ENCODE data around the gene KDF1. TPM values are rescaled to one million over a fixed set of nuclear protein-coding genes. Genes with fewer than 3 reads are reported as not detected.
"Not testable (repeated sequence)": the region's sequence is repeated elsewhere in the genome, so short reads cannot be mapped to it uniquely, and the experiment has no call there.

KDF1 gene
- total RNA-seq, 1 donor from 2014 or later = 7.4 TPM

DNA sequence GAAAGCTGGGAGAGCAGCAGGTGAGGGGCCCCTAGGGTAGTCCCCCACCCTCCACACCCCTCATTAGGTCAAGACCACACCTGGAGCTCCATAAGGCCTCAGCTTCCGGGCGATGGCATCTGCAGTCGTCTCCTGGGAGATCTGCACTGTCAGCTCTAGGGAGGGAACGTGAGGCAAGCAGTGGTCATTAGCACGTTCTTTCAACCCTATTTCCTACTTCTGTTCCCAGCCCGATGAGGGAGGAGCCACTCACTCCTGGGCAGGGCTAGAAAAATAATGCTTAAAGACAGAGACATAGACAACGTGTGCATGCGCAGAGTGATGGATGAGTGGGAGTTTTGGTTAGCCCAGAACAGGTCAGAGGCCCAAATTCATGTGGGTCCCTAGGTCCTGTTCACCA, 9.7 kb downstream of the KDF1 start:
- H3K27ac ChIP-seq = no peak overlapping the region
- no peak for DNase-seq (ENCODE audit: extremely low spot score in 2 of 2)
- intact Hi-C loops (cut with DNase I) = no loop called here
- peaks cover 7% of the 10 kb centered on the region for H3K4me1 ChIP-seq
- H3K27me3 ChIP-seq = no peaks in the 10 kb centered on the region
- no peaks in the 10 kb centered on the region for H3K9me3 ChIP-seq
- H3K36me3 ChIP-seq = peaks cover 0 to 15% of the 10 kb centered on the region in 2 donors
- no peak overlapping the region for H3K4me3 ChIP-seq
- TF ChIP-seq POLR2A (IDR thresholded peaks at IDR 0.05) (no peak), POLR2AphosphoS5 (IDR thresholded peaks at IDR 0.05; ENCODE audit: insufficient read depth in 1 of 2, low read depth in 1 of 2) (no peak)
- TF ChIP-seq, protein P1, sequence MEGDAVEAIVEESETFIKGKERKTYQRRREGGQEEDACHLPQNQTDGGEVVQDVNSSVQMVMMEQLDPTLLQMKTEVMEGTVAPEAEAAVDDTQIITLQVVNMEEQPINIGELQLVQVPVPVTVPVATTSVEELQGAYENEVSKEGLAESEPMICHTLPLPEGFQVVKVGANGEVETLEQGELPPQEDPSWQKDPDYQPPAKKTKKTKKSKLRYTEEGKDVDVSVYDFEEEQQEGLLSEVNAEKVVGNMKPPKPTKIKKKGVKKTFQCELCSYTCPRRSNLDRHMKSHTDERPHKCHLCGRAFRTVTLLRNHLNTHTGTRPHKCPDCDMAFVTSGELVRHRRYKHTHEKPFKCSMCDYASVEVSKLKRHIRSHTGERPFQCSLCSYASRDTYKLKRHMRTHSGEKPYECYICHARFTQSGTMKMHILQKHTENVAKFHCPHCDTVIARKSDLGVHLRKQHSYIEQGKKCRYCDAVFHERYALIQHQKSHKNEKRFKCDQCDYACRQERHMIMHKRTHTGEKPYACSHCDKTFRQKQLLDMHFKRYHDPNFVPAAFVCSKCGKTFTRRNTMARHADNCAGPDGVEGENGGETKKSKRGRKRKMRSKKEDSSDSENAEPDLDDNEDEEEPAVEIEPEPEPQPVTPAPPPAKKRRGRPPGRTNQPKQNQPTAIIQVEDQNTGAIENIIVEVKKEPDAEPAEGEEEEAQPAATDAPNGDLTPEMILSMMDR (IDR thresholded peaks at IDR 0.05) = no peak

DNA sequence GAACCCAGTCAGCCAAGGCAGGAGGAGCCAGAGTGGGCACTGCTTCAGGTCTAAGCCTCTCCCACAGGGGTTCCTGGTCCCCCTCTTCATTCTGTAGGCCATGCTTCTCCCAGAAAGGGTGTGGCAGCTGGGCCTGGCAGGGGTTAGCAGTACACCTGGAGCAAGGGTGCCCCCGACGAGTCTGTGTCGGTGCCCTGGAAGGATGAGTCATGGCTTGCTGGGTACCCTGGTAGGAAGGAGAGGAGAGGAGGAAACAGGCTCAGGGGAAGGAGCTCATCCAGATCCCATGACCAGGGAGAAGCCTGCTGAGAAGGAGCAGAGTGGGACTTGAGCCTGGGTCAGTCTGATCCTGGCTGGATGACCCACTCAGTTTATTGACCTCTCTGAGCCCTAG, 10.3 kb downstream of the KDF1 start:
- Histone ChIP-seq H3K27me3 (no peaks in the 10 kb centered on the region), H3K9me3 (no peaks in the 10 kb centered on the region), H3K36me3 (peaks cover 0 to 22% of the 10 kb centered on the region in 2 donors), H3K27ac (no peak overlapping the region), H3K4me1 (peaks cover 7% of the 10 kb centered on the region), H3K4me3 (no peak overlapping the region)
- TF ChIP-seq, protein P1 (IDR thresholded peaks at IDR 0.05) = no peak
- TF ChIP-seq POLR2A (IDR thresholded peaks at IDR 0.05) = no peak
- no peak for TF ChIP-seq POLR2AphosphoS5 (IDR thresholded peaks at IDR 0.05; ENCODE audit: insufficient read depth in 1 of 2, low read depth in 1 of 2)
- intact Hi-C loops (cut with DNase I) = no loop called here
- DNase-seq (ENCODE audit: extremely low spot score in 2 of 2) = no peak

DNA sequence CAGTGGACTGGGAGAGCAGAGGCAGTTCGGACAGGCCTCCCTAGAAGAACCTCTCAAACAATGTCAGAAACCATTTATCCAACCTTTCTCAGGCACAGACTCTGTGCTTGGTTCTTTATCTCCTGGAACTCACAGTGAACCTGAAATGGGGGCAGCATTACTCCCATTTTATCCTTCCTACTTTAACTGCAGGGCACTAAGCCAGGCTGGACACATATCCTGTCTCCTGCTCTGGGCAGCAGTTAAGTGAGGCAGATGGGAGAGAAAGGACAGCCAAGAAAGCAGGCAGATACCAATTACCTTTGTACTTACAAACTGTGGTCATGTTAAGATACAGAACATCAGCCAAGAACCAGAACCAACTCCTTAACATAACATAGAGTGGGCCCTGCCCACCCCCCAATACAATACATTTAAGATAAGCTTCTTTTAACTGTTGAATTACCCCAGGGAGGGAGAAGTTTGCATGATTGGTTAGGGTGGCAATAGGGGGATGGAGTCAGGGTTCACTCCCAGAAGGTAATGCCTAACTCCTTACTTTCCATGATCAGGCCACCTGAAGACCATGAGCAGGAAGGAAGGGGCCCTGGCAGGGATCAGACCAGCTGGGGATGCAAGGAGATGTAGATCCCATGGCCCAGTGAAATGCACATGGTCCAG, 10.9 kb downstream of the KDF1 start:
- Histone ChIP-seq H3K9me3 (no peaks in the 10 kb centered on the region), H3K36me3 (peaks cover 0 to 27% of the 10 kb centered on the region in 2 donors), H3K27ac (no peak overlapping the region), H3K4me1 (peaks cover 7% of the 10 kb centered on the region), H3K4me3 (no peak overlapping the region), H3K27me3 (no peaks in the 10 kb centered on the region)
- intact Hi-C loops (cut with DNase I) = no loop called here
- DNase-seq (ENCODE audit: extremely low spot score in 2 of 2) = no peak
- TF ChIP-seq, protein P1 (IDR thresholded peaks at IDR 0.05) = no peak
- TF ChIP-seq POLR2AphosphoS5 (IDR thresholded peaks at IDR 0.05; ENCODE audit: insufficient read depth in 1 of 2, low read depth in 1 of 2) (no peak), POLR2A (IDR thresholded peaks at IDR 0.05) (no peak)

DNA sequence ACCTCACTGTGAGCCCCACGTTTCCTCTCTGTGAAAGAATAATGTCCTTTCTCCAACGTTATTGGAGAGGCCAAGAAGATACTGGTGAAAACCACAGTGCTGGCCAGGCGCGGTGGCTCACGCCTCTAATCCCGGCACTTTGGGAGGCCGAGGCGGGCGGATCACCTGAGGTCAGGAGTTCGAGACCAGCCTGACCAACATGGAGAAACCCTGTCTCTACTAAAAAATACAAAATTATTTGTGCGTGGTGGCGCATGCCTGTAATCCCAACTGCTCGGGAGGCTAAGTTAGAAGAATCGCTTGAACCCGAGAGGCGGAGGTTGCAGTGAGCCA, 11.6 kb downstream of the KDF1 start:
- intact Hi-C loops (cut with DNase I); H3K27me3 ChIP-seq; DNase-seq (ENCODE audit: extremely low spot score in 2 of 2); H3K27ac ChIP-seq; H3K4me1 ChIP-seq; H3K9me3 ChIP-seq; H3K4me3 ChIP-seq: not testable (repeated sequence)
- H3K36me3 ChIP-seq = peaks cover 0 to 34% of the 10 kb centered on the region in 2 donors

DNA sequence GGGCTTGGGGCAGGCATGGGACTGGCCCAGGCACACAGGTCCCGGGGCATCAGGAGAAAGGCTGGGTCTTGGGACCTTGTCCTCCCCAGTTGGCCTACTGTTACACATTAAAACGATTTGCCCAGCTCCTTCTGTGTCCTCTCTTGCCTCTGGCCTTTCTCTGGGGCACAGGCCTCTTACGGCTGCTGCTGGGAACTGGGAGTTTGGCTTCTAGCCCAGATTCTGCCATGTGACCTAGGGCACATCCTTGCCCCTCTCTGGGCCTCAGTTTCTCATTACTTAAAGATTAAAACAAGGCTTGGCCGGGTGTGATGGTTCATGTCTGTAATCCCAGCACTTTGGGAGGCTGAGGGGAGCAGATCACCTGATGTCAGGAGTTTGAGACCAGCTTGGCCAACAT, 14.0 kb downstream of the KDF1 start:
- Histone ChIP-seq H3K27ac (no peak overlapping the region), H3K36me3 (peaks cover 0 to 59% of the 10 kb centered on the region in 2 donors), H3K27me3 (no peaks in the 10 kb centered on the region), H3K4me1 (peaks cover 7% of the 10 kb centered on the region), H3K9me3 (no peaks in the 10 kb centered on the region), H3K4me3 (no peak overlapping the region)
- TF ChIP-seq POLR2A (IDR thresholded peaks at IDR 0.05) = no peak
- no peak for TF ChIP-seq POLR2AphosphoS5 (IDR thresholded peaks at IDR 0.05; ENCODE audit: insufficient read depth in 1 of 2, low read depth in 1 of 2)
- TF ChIP-seq, protein P1 (IDR thresholded peaks at IDR 0.05) = no peak
- no peak for DNase-seq (ENCODE audit: extremely low spot score in 2 of 2)
- intact Hi-C loops (cut with DNase I) = no loop called here

Measured in vagina (tissue), 2 donors.